ENCODE measurements around the gene MKRN1. TPM values are rescaled to one million over a fixed set of nuclear protein-coding genes. Genes with fewer than 3 reads are reported as not detected.
A peak's percentile ranks its signal among the peaks of the same experiment; 100 is the strongest.

Gene MKRN1
- total RNA-seq, 1 donor: 69.8 TPM

GRCh38 chr7:140484479-140484878, 5.2 kb upstream of the MKRN1 start:
- Histone ChIP-seq H3K9me3 (ENCODE audit: low read depth, low read length) (no peaks in the 10 kb centered on the region), H3K27me3 (ENCODE audit: insufficient read depth, low read length) (peaks cover 10% of the 10 kb centered on the region), H3K4me2 (ENCODE audit: insufficient read depth, low read length) (no peak overlapping the region), H3K27ac (ENCODE audit: low read depth, low read length) (no peak overlapping the region), H3K4me1 (ENCODE audit: insufficient read depth, low read length) (peaks cover 2% of the 10 kb centered on the region), H3K36me3 (ENCODE audit: insufficient read depth, low read length) (no peaks in the 10 kb centered on the region), H4K20me1 (ENCODE audit: insufficient read depth, low read length) (no peaks in the 10 kb centered on the region), H3K4me3 (ENCODE audit: insufficient read depth, low read length) (no peak overlapping the region), H2AFZ (ENCODE audit: low read length) (no peak overlapping the region), H3K79me2 (ENCODE audit: insufficient read depth, low read length) (no peaks in the 10 kb centered on the region)
- no peak for DNase-seq (ENCODE audit: insufficient read length, low spot score, missing footprints)
- no peak for TF ChIP-seq CTCF (IDR thresholded peaks at IDR 0.05; ENCODE audit: extremely low read depth, low read depth, low read length)

- H3K36me3 ChIP-seq (ENCODE audit: insufficient read depth, low read length): no peaks in the 10 kb centered on the region
- peaks cover 8% of the 10 kb centered on the region for H3K4me1 ChIP-seq (ENCODE audit: insufficient read depth, low read length)
- peak overlapping the region; percentile 89 for H3K4me3 ChIP-seq (ENCODE audit: insufficient read depth, low read length)
- no peaks in the 10 kb centered on the region for H3K9me3 ChIP-seq (ENCODE audit: low read depth, low read length)
- H3K27ac ChIP-seq (ENCODE audit: low read depth, low read length): no peak overlapping the region
- TF ChIP-seq CTCF (IDR thresholded peaks at IDR 0.05; ENCODE audit: extremely low read depth, low read depth, low read length): no peak
- peak overlapping the region; percentile 79 for H3K4me2 ChIP-seq (ENCODE audit: insufficient read depth, low read length)
- H3K27me3 ChIP-seq (ENCODE audit: insufficient read depth, low read length): peaks cover 4% of the 10 kb centered on the region
- H3K79me2 ChIP-seq (ENCODE audit: insufficient read depth, low read length): peaks cover 41% of the 10 kb centered on the region
- H2AFZ ChIP-seq (ENCODE audit: low read length): peak overlapping the region; percentile 94
- peaks cover 24% of the 10 kb centered on the region for H4K20me1 ChIP-seq (ENCODE audit: insufficient read depth, low read length)
- DNase-seq (ENCODE audit: insufficient read length, low spot score, missing footprints): no peak
Observed at GRCh38 chr7:140479739-140480084, 407 bp upstream of the MKRN1 start.

DNA sequence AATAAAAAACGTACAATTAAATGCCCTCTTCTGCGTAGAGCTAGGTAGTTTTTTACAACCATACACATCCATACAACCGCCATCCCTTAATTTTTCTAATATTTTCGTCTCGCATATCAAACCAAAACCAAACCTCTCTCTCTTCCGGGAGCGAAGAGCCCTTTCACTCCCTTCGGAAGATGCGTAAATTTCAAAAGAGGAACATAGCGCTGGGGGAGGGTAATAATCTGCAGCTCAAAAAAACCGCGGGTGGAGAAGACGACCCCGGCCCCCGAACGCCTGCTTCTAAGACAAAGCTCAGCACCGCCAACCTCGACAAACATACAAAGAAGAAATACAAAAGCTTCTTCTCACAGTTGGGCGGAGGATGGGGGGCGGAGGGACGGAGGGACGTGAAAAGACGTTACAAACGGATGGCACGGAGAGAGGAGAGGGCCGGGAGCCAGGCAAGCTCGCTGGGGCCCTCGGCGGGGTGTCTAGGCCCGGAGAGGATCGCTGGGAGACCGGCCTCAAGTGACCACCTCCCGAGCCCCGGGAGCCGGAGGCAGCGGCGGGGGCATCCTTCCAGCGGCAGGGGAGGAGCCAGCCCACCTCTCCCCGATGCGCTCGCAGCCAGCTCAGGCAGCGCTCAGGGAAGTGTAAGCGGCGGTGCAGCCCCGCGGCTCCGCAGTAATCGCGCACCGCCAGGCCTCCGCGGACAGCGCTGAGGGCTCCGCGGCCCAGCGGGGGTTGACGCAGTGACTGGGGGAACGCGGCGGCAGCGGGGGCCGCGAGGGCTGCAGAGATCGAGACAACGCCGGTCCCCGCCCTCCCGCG, 851 bp downstream of the MKRN1 start:
- Histone ChIP-seq H3K27me3 (ENCODE audit: insufficient read depth, low read length) (no peaks in the 10 kb centered on the region), H3K36me3 (ENCODE audit: insufficient read depth, low read length) (no peaks in the 10 kb centered on the region), H3K27ac (ENCODE audit: low read depth, low read length) (peak overlapping the region; percentile 63), H3K4me1 (ENCODE audit: insufficient read depth, low read length) (peaks cover 8% of the 10 kb centered on the region), H3K79me2 (ENCODE audit: insufficient read depth, low read length) (peaks cover 54% of the 10 kb centered on the region), H2AFZ (ENCODE audit: low read length) (peak overlapping the region; percentile 74), H3K4me2 (ENCODE audit: insufficient read depth, low read length) (peak overlapping the region; percentile 79), H3K9me3 (ENCODE audit: low read depth, low read length) (no peaks in the 10 kb centered on the region), H4K20me1 (ENCODE audit: insufficient read depth, low read length) (peaks cover 31% of the 10 kb centered on the region), H3K4me3 (ENCODE audit: insufficient read depth, low read length) (peak overlapping the region; percentile 89)
- peak; percentile 88 for DNase-seq (ENCODE audit: insufficient read length, low spot score, missing footprints)
- TF ChIP-seq CTCF (IDR thresholded peaks at IDR 0.05; ENCODE audit: extremely low read depth, low read depth, low read length): no peak

GRCh38 chr7:140476698-140477261, 2.5 kb downstream of the MKRN1 start:
- no peak overlapping the region for H2AFZ ChIP-seq (ENCODE audit: low read length)
- no peak overlapping the region for H3K27ac ChIP-seq (ENCODE audit: low read depth, low read length)
- no peak for TF ChIP-seq CTCF (IDR thresholded peaks at IDR 0.05; ENCODE audit: extremely low read depth, low read depth, low read length)
- no peaks in the 10 kb centered on the region for H3K9me3 ChIP-seq (ENCODE audit: low read depth, low read length)
- peak overlapping the region; percentile 29 for H3K4me2 ChIP-seq (ENCODE audit: insufficient read depth, low read length)
- no peaks in the 10 kb centered on the region for H3K27me3 ChIP-seq (ENCODE audit: insufficient read depth, low read length)
- peaks cover 8% of the 10 kb centered on the region for H3K4me1 ChIP-seq (ENCODE audit: insufficient read depth, low read length)
- no peak for DNase-seq (ENCODE audit: insufficient read length, low spot score, missing footprints)
- H3K4me3 ChIP-seq (ENCODE audit: insufficient read depth, low read length): no peak overlapping the region
- H3K36me3 ChIP-seq (ENCODE audit: insufficient read depth, low read length): no peaks in the 10 kb centered on the region
- H4K20me1 ChIP-seq (ENCODE audit: insufficient read depth, low read length): peaks cover 42% of the 10 kb centered on the region
- peaks cover 70% of the 10 kb centered on the region for H3K79me2 ChIP-seq (ENCODE audit: insufficient read depth, low read length)
